ENCODE measurements around the gene LPCAT1. TPM values are rescaled to one million over a fixed set of nuclear protein-coding genes. Genes with fewer than 3 reads are reported as not detected.

The LPCAT1 gene
- total RNA-seq, 1 donor from 2014 or later, result 74.8 TPM

- no peak overlapping the region for H3K27ac Mint-ChIP-seq
- TF ChIP-seq CTCF (IDR thresholded peaks at IDR 0.05; ENCODE audit: unreplicated experiment), result no peak
- no peak overlapping the region for H3K4me3 Mint-ChIP-seq
- peaks cover 14% of the 10 kb centered on the region for H3K9me3 Mint-ChIP-seq
- H3K4me1 Mint-ChIP-seq, result no peaks in the 10 kb centered on the region
- peaks cover 14% of the 10 kb centered on the region for H3K27me3 Mint-ChIP-seq (ENCODE audit: low read depth)
- no peaks in the 10 kb centered on the region for H3K36me3 Mint-ChIP-seq
- DNase-seq (ENCODE audit: low spot score in 2 of 2, unreplicated experiment in 2 of 2), result no peak
These were observed 108.0 kb downstream of the LPCAT1 start for GRCh38 chr5:1415626-1416360.

- TF ChIP-seq CTCF (IDR thresholded peaks at IDR 0.05; ENCODE audit: unreplicated experiment), result no peak
- no peaks in the 10 kb centered on the region for H3K4me1 Mint-ChIP-seq
- H3K36me3 Mint-ChIP-seq, result no peaks in the 10 kb centered on the region
- H3K27ac Mint-ChIP-seq, result no peak overlapping the region
- H3K9me3 Mint-ChIP-seq, result peaks cover 14% of the 10 kb centered on the region
- peaks cover 14% of the 10 kb centered on the region for H3K27me3 Mint-ChIP-seq (ENCODE audit: low read depth)
- DNase-seq (ENCODE audit: low spot score in 2 of 2, unreplicated experiment in 2 of 2), result no peak
- no peak overlapping the region for H3K4me3 Mint-ChIP-seq
These were observed 108.7 kb downstream of the LPCAT1 start for GRCh38 chr5:1415059-1415425.

DNA sequence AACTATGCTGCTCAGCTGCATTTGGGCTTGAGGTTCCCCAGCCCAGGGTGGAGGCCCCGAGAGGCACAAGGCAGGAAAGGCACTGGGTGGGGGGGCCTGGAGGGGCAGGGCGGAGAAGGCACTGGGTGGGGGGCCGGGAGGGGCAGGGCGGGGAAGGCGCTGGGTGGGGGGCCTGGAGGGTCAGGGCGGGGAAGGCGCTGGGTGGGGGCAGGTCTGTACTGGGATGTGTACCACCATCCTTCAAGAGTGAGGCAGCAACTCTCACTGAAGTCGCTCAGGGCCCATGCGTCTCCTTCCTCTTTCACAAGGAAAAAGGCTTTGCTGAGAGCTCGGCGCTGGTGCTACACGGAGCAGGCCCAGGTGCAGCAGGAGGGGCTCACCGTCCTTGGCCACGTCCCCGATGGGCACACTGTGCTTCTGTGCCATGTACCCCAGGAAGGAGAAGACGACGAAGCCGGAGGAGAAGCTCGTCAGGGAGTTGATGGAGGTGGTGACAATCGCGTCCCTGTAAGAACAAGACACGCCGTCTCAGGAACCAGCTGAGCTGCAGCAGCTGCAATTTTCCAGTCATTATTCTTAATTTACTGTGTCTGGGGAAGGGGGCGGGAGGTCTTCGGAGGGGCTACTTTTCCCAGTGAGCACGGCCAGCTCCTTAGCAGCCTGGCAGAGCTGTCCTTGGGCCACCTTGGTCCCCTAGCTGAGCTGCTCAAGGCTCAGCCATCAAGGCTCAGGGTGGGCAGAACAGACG, 109.3 kb downstream of the LPCAT1 start:
- Mint-ChIP-seq H3K27ac (no peak overlapping the region), H3K9me3 (peaks cover 14% of the 10 kb centered on the region), H3K4me3 (no peak overlapping the region), H3K36me3 (no peaks in the 10 kb centered on the region), H3K27me3 (ENCODE audit: low read depth) (peaks cover 16% of the 10 kb centered on the region), H3K4me1 (no peaks in the 10 kb centered on the region)
- peak in 1 of 2 experiments; percentile 52 for DNase-seq (ENCODE audit: low spot score in 2 of 2, unreplicated experiment in 2 of 2)
- no peak for TF ChIP-seq CTCF (IDR thresholded peaks at IDR 0.05; ENCODE audit: unreplicated experiment)

DNA sequence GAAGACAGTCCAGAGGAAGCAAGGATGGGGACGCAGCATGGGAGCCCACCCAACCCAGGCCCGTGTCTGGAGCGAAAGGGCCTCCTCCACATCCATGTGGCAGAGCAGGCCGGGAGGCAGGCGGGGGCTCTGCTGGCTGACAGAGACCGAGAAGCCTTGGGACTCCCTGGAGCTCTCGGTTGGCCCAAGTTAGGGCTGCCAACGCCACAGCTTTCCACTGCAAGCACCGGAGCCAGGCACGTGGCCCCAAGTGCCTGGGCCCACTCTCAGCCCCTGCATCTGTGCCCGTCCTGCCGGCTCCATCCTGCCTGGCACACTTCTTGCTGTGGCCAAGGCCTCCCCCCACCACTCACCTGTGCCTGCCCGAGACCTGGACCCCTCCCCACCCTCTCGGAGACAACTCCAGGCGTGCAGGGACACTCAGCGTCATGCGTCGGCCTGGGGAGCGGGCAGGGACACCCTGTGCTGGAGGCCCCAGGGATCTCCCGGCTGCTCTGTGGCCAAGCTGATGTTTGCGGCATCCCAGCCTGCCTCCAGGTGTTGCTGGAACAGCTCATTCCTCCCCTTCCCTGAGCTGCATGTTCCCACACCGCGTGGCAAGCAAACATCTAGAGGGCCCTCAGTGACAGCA, 110.0 kb downstream of the LPCAT1 start:
- Mint-ChIP-seq H3K4me1 (no peaks in the 10 kb centered on the region), H3K27ac (no peak overlapping the region), H3K36me3 (no peaks in the 10 kb centered on the region), H3K27me3 (ENCODE audit: low read depth) (peaks cover 21% of the 10 kb centered on the region), H3K9me3 (peaks cover 7% of the 10 kb centered on the region), H3K4me3 (no peak overlapping the region)
- TF ChIP-seq CTCF (IDR thresholded peaks at IDR 0.05; ENCODE audit: unreplicated experiment), result no peak
- no peak for DNase-seq (ENCODE audit: low spot score in 2 of 2, unreplicated experiment in 2 of 2)

- H3K4me3 Mint-ChIP-seq, result no peak overlapping the region
- H3K27me3 Mint-ChIP-seq (ENCODE audit: low read depth), result peaks cover 21% of the 10 kb centered on the region
- no peaks in the 10 kb centered on the region for H3K36me3 Mint-ChIP-seq
- no peak overlapping the region for H3K27ac Mint-ChIP-seq
- peaks cover 2% of the 10 kb centered on the region for H3K9me3 Mint-ChIP-seq
- DNase-seq (ENCODE audit: low spot score in 2 of 2, unreplicated experiment in 2 of 2), result no peak
- no peak for TF ChIP-seq CTCF (IDR thresholded peaks at IDR 0.05; ENCODE audit: unreplicated experiment)
- H3K4me1 Mint-ChIP-seq, result no peaks in the 10 kb centered on the region
These were observed 110.5 kb downstream of the LPCAT1 start for GRCh38 chr5:1413211-1413610.

Measured in mesothelial cell of epicardium (in vitro differentiated cells).